Activated naive CD4-positive, alpha-beta T cell treated with anti-CD3 and anti-CD28 coated beads, Interleukin-2, amount 50 U/mL, for 24 hours (primary cell): ENCODE data around the gene ATG4D.

Experiments
- H3K27ac Mint-ChIP-seq: one replicate; pipeline ENCODE4 v1.8.0; 2021; ENCODE audit warnings: mild to moderate bottlenecking, mixed read lengths
- H3K27me3 Mint-ChIP-seq: one replicate; pipeline ENCODE4 v1.8.0; 2021; ENCODE audit warnings: mixed read lengths
- H3K36me3 Mint-ChIP-seq: one replicate; pipeline ENCODE4 v1.8.0; 2021; ENCODE audit warnings: mixed read lengths
- H3K4me1 Mint-ChIP-seq: one replicate; pipeline ENCODE4 v1.8.0; 2021; ENCODE audit warnings: mixed read lengths
- H3K4me3 Mint-ChIP-seq: one replicate; pipeline ENCODE4 v1.8.0; 2021; ENCODE audit warnings: mild to moderate bottlenecking, mixed read lengths
- H3K9me3 Mint-ChIP-seq: one replicate; pipeline ENCODE4 v1.8.0; 2021; ENCODE audit warnings: mixed read lengths

The ATG4D gene

DNA sequence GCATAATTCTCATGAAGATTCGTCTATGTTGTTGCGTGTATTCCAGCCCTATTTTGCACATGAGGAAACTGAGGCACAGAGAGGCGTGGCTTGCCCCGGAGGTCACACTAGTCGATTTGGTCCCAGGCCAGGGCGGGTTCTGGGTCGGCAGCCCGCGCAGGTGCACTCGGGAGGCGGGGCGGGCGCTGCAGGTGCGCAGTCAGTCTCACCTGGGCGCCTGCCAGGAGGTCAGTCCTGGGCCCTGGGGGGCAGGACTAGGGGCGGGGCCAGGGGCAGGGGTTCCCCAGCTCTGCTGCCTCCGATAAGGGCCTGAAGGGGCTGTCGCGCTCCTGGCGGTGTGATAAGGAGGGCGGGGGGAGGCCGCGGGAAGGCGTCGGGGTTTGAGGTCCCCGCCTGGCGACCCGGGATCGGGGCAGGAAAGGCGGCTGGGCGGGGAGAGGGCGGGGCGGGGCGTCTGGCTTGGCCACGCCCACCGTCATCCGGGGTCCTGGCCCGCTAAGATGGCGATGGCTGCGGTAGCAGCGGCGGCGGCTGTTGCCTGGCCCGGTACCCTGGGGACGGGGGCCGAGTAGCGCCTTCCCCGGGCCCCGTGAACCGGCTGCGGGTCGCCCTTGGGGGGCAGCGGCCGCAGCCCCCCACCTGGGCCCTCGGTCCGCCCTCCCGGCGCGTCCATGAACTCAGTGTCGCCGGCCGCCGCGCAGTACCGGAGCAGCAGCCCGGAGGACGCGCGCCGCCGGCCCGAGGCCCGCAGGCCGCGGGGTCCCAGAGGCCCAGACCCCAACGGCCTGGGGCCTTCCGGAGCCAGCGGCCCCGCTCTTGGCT, at the start of gene ATG4D:
TSS of gene ATG4D (plus strand) at position 485 of the 822 bp plus-strand sequence. CDS start at position 672, 187 bp downstream.
- no peaks in the 10 kb centered on the region for H3K9me3 Mint-ChIP-seq
- H3K27me3 Mint-ChIP-seq = peaks cover 2% of the 10 kb centered on the region
- H3K27ac Mint-ChIP-seq = peak within 1 kb of the TSS; percentile 85
- peaks cover 20% of the 10 kb centered on the region for H3K4me1 Mint-ChIP-seq
- no peaks in the 10 kb centered on the region for H3K36me3 Mint-ChIP-seq
- peak within 1 kb of the TSS; percentile 90 for H3K4me3 Mint-ChIP-seq

DNA sequence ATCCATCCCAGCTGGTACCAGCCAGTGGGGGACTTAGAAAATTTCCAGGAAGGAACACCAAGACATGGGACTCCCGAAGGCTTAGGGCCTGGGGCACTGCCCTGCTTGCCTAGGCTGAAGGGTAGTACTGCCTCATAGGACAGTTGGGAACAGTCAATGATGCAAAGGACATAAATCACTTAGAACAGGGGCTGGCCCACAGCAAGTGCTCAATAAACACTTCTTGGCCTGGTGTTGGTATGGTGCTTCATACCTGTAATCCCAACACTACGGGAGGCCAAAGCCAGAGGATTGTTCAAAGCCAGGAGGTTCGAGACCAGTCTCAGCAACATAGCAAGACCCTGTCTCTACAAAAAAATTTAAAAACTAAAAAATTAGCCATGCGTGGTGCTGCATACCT, 46.3 kb upstream of the ATG4D start:
- Mint-ChIP-seq H3K4me1 (peaks cover 34% of the 10 kb centered on the region), H3K9me3 (no peaks in the 10 kb centered on the region), H3K27ac (no peak overlapping the region), H3K36me3 (peaks cover 9% of the 10 kb centered on the region), H3K4me3 (no peak overlapping the region), H3K27me3 (no peaks in the 10 kb centered on the region)

DNA sequence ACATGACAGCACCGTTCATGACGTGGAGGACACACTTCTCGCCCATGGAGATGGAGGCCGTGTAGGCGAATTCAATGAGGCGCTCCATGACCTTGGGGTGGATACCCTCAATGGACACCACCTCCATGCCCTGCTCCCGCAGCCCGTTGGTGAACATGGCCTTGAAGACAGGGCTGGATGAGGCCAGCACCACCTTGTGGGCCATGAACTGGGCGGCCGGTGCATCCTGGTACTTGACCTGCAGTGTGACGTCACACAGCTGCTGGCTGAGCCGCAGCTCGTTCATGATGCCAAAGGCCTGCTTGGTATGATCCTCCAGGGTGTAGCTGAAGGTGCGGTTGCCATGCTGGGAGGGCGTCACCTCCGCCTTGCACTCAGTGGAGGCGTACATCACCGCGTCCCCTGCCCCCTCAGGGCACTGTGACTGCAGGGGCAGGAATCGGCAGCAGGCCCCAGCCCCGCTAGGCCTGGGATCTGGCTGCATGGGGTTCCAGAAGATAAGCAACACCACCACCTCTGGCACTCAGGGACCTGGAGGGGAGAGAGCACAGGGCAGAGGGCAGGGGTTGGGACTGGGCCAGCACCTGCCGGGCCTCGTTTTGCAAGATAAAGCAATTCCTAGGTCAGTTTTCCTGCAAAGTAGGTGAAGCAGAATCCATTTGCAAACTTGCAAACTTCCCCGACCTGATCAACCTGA, 44.0 kb upstream of the ATG4D start:
- H3K4me3 Mint-ChIP-seq = no peak overlapping the region
- no peaks in the 10 kb centered on the region for H3K27me3 Mint-ChIP-seq
- H3K27ac Mint-ChIP-seq = no peak overlapping the region
- H3K4me1 Mint-ChIP-seq = peaks cover 38% of the 10 kb centered on the region
- H3K36me3 Mint-ChIP-seq = peaks cover 6% of the 10 kb centered on the region
- no peaks in the 10 kb centered on the region for H3K9me3 Mint-ChIP-seq

DNA sequence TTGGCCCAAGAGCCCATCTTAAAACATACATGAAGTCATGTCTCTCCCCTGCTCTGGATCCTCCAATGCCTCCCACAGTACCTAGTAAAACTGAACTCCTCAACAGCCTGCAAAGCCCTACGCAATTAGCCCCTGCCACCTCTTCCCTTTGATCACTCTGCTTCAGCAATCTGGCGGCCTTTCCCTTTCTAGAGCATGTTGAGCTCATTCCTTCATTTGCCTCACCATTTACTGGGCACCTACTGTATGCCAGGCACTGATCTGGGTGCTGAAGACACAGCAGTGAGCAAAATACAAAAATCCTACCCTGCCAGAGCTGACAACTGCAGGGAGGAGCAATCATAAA, 43.5 kb upstream of the ATG4D start:
- Mint-ChIP-seq H3K4me3 (peak overlapping the region; percentile 68), H3K36me3 (peaks cover 6% of the 10 kb centered on the region), H3K4me1 (peaks cover 38% of the 10 kb centered on the region), H3K27ac (peak overlapping the region; percentile 48), H3K27me3 (no peaks in the 10 kb centered on the region), H3K9me3 (no peaks in the 10 kb centered on the region)

DNA sequence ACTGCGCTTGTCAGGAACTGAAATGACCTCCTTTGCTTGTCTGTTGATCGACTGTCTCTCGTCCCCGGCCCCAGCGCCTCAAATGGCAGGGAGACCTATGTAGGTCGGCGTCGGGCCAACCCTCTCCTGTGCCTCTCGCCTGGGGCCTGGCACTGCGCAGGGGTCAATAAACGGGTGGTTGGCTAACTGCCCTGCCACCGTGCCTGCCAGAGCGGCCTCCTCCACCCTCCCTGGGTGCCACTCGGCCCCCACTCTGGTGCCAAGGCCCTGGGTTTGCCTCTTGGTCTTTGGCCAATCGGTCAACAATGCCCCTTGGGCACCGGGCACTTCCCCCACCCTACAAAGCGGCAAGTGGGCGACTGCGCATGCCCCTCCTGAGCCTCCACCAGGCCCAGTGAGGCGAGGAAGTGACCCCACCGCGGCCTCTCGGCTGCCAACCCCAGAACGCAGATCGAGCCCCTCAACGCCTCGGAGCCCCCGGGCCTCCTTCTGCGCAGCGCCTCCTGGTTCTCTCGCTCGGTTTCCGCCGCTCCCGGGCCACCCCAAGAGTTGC, 41.7 kb upstream of the ATG4D start:
- Mint-ChIP-seq H3K27me3 (no peaks in the 10 kb centered on the region), H3K27ac (peak overlapping the region; percentile 88), H3K4me3 (peak overlapping the region; percentile 93), H3K4me1 (peaks cover 43% of the 10 kb centered on the region), H3K9me3 (no peaks in the 10 kb centered on the region), H3K36me3 (peaks cover 6% of the 10 kb centered on the region)

DNA sequence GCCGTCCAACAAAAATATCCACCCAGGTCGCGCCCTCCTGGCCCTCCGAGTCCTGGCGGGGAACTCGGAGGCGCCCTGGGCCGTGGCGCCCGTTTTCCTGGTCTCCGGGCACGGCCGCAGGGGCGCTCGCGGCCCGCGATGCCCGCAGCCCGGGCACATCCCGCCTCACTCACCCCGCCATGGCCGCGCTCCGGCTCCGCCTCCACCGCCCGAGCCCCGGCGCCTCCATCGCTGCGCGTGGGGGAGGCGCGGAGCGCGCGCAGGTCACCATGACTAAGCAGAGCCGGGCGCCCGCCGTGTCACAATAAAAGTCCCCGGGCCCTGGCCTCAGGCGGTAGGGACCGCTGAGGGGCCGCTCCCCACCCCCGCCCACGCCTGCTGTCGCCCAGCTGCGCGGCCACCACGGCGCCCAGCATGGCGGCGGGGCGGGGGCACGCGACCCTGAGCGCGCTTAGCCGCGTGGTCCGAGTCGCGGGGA, 41.1 kb upstream of the ATG4D start:
- peak overlapping the region; percentile 93 for H3K4me3 Mint-ChIP-seq
- peaks cover 40% of the 10 kb centered on the region for H3K4me1 Mint-ChIP-seq
- H3K27ac Mint-ChIP-seq = peak overlapping the region; percentile 88
- H3K27me3 Mint-ChIP-seq = no peaks in the 10 kb centered on the region
- H3K9me3 Mint-ChIP-seq = no peaks in the 10 kb centered on the region
- H3K36me3 Mint-ChIP-seq = peaks cover 5% of the 10 kb centered on the region

DNA sequence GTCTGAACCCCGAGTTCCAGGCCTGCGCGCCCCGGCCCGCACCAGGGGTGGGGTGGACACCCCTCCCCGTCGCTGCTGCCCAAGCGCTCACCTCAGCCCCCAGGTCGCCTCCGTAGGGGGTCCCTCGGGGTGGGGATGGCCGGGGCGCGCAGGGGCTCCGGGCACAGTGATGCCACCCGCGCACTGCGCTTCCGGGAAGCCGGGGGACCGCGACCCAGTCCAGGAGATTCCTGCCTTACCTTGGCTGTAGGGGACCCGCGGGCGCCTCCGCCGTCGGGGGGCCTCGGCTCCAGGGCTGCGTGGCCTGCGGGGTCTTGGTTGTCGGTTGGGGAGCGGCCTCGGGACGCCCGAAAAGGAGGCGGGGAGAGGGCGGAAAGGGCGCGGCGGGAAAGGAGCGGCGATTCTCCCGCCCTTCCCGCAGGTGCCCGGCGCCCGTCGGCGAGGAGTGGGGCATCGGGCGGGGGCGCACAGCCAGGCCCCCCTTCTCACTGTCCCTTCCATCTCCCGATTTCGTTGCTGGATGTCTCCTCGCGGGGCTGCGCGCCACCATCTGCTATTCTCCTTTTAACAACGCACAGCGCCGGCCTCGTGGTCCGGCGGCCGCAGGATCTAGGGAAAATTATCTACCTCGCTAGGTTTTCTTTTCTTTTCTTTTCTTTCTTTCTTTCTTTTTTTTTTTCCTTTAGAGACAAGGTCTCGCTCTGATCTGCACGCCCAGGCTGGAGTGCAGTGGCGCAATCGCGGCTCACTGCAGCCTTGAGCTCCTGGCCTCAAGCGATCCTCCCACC, 40.5 kb upstream of the ATG4D start, which contains the start of gene KEAP1:
TSS of gene KEAP1 (minus strand) at position 355 of the 788 bp plus-strand sequence. CDS start 3,323 bp downstream, outside the sequence.
- H3K27ac Mint-ChIP-seq = peak within 1 kb of the TSS; percentile 98
- H3K27me3 Mint-ChIP-seq = no peaks in the 10 kb centered on the region
- peaks cover 5% of the 10 kb centered on the region for H3K36me3 Mint-ChIP-seq
- peaks cover 39% of the 10 kb centered on the region for H3K4me1 Mint-ChIP-seq
- H3K9me3 Mint-ChIP-seq = no peaks in the 10 kb centered on the region
- H3K4me3 Mint-ChIP-seq = peak within 1 kb of the TSS; percentile 93

DNA sequence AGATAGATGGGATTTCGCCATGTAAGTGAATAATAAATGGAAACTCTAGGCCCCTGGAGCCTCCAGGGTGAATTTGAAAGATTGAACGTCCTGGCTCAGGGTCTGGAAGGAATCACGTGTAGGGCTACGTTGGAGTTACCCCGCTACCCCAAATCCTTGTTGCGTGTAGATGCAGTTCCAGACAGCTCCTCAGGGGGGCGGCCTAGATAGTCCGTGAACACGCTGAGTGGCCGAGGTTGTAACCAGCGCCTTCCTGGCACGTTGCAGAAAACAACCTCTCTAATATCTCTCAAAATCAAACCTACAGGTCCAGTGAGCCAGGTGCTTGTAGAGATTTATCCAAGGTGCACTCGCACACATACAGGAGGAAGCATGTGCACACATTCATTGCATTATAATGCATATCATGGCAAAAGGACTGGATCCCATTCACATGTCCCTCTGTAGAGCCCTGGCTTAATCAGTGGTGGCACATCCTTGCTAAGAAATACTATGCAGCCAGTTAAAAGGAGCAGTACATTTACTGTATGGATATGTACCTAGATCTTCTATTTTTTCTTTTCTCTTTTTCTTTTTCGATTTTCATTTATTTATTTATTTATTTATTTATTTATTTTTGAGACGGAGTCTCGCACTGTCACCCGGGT, 38.0 kb upstream of the ATG4D start:
- H3K27ac Mint-ChIP-seq = no peak overlapping the region
- H3K27me3 Mint-ChIP-seq = no peaks in the 10 kb centered on the region
- no peak overlapping the region for H3K4me3 Mint-ChIP-seq
- no peaks in the 10 kb centered on the region for H3K36me3 Mint-ChIP-seq
- H3K9me3 Mint-ChIP-seq = no peaks in the 10 kb centered on the region
- H3K4me1 Mint-ChIP-seq = peaks cover 27% of the 10 kb centered on the region

DNA sequence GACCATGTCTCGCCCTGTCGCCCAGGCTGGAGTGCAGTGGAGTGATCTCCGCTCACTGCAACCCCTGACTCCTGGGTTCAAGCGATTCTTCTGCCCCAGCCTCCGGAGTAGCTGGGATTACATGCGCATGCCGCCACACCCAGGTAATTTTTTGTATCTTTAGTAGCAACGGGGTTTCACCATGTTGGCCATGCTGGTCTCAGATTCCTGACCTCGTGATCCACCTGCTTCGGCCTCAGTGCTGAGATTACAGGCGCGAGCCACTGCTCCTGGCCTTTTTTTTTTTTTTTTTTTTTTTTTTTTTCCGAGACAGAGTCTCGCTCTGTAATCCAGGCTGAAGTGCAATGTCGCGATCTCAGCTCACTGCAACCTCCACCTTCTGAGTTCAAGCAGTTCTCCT, 35.7 kb upstream of the ATG4D start:
- Mint-ChIP-seq H3K27me3 (peaks cover 3% of the 10 kb centered on the region), H3K36me3 (no peaks in the 10 kb centered on the region), H3K9me3 (no peaks in the 10 kb centered on the region), H3K4me3 (no peak overlapping the region), H3K4me1 (peaks cover 21% of the 10 kb centered on the region), H3K27ac (no peak overlapping the region)

DNA sequence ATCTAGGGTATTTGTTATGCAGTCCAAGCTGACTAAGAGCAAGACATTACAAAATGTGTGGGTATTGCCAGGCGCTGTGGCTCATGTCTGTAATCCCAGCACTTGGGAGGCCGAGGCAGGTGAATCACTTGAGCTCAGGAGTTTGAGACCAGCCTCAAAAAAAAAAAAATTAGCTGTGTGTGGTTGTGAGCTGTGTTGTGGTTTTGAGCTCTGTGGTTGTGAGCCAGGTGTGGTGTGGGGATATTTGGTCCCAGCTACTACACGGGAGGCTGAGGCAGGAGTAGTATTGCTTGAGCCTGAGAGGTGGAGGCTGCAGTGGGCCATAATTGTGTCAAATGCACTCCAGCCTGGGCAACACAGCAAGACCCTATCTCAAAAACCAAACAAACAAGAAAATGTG, 35.0 kb upstream of the ATG4D start:
- Mint-ChIP-seq H3K9me3 (no peaks in the 10 kb centered on the region), H3K27ac (no peak overlapping the region), H3K4me1 (peaks cover 23% of the 10 kb centered on the region), H3K36me3 (peaks cover 4% of the 10 kb centered on the region), H3K4me3 (no peak overlapping the region), H3K27me3 (peaks cover 9% of the 10 kb centered on the region)

DNA sequence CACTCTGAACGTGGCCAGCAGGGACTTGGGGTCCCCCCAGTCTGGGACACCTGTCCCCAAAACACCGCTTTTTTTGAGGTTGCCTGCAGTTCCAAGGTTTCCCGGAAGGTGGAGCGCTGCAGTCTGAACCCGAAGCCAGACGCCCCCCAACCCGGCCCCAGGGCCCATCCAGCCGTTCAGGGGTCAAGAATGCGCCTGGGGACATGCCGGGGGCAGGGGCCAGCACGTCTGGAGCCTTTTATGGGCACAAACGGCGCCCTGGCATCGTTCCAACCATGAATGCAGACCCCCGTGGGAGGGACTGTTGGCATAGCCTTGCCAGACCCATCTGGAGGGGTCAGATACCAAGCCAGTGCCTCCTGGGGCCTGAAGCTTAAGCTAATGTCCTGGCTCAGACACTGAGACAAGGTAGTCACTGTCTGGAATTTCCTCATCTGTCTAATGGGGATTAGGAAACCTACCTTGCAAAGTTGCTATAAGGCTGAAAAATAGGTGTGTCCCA, 33.4 kb upstream of the ATG4D start:
- peaks cover 4% of the 10 kb centered on the region for H3K36me3 Mint-ChIP-seq
- H3K27me3 Mint-ChIP-seq = peaks cover 12% of the 10 kb centered on the region
- H3K27ac Mint-ChIP-seq = no peak overlapping the region
- peaks cover 22% of the 10 kb centered on the region for H3K4me1 Mint-ChIP-seq
- no peaks in the 10 kb centered on the region for H3K9me3 Mint-ChIP-seq
- H3K4me3 Mint-ChIP-seq = no peak overlapping the region

DNA sequence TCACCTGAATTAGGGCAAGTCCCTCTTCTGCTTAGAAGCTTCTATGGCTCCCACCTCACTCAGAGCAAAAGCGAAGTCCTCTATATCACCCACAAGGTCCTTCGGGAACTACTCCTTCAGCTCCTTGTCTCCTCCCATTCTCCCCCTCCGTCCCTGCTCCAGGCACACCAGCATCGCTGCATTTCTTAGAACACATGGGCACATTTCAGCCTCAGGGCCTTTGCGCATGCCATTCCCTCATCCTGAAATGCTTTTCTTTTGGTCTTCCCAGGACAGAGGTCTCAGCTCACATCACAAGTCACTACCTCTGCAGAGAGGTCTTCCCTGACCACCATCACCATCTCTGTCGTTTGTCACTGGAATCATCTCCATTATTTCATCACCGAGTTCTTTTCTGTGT, 30.5 kb upstream of the ATG4D start:
- peaks cover 31% of the 10 kb centered on the region for H3K4me1 Mint-ChIP-seq
- no peaks in the 10 kb centered on the region for H3K9me3 Mint-ChIP-seq
- H3K27me3 Mint-ChIP-seq = peaks cover 26% of the 10 kb centered on the region
- H3K4me3 Mint-ChIP-seq = peak overlapping the region; percentile 37
- no peak overlapping the region for H3K27ac Mint-ChIP-seq
- H3K36me3 Mint-ChIP-seq = peaks cover 4% of the 10 kb centered on the region

DNA sequence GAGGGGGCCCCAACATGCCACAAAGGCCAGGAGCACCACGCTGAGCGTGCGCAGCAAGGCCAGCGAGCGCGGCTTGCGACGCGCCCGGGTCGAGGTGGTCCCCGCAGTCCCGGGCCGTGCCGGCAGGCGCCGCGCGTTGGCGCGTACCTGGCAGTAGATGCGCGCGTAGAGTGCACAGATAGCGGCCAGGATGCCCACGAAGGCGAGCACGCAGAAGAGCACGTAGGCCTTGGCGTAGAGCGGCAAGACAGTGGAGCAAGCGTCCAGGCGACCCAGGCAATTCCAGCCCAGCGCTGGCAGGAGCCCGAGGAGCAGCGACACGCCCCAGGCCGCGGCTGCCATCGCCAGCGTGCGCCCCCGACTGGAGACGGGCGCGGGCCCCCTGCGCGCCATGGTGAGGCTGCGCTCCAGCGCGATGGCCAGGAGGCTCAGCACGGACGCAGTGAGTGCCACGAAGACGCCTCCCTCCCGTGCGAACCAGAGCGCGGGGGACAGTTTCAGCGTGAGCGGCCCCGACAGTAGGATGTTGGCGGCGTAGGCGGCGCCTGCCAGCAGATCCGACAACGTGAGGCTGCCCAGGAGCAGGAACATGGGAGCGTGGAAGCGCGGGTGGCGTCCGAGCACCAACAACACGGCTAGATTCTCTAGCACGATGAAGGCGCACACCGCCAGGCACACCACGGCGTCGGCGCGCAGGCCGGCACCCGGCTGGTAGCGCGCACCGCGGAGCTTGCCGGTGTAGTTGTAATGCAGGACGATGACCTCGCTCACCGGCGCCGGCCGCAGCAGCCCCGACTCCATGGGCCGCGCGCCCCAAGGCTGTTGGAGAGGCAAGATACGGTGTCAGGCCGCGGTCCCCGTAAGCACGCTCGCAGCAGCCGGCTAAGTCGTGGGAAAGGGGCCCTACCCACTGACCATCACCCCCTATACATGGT, 29.2 kb upstream of the ATG4D start:
- Mint-ChIP-seq H3K27me3 (peaks cover 35% of the 10 kb centered on the region), H3K4me3 (peak overlapping the region; percentile 64), H3K27ac (no peak overlapping the region), H3K9me3 (no peaks in the 10 kb centered on the region), H3K36me3 (peaks cover 4% of the 10 kb centered on the region), H3K4me1 (peaks cover 37% of the 10 kb centered on the region)

DNA sequence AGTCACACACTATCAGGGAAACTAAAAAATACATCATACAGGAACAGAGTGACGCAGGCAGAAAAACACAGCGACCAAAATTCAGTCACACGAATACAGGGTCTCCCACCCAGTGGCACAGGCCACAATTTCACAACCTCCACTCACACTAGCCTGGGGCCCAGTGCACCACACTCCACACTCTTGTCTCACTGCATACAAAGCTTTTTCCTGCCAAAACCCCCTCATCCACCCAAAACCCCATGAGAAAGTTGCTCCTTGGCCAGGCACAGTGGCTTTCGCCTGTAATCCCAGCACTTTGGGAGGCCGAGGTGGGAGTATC, 27.7 kb upstream of the ATG4D start:
- peaks cover 4% of the 10 kb centered on the region for H3K36me3 Mint-ChIP-seq
- H3K9me3 Mint-ChIP-seq = no peaks in the 10 kb centered on the region
- H3K4me1 Mint-ChIP-seq = peaks cover 36% of the 10 kb centered on the region
- peaks cover 38% of the 10 kb centered on the region for H3K27me3 Mint-ChIP-seq
- H3K4me3 Mint-ChIP-seq = peak overlapping the region; percentile 72
- H3K27ac Mint-ChIP-seq = no peak overlapping the region
